ENCODE measurements around the gene RNU2-1. TPM values are rescaled to one million over a fixed set of nuclear protein-coding genes. Genes with fewer than 3 reads are reported as not detected.
A peak's percentile ranks its signal among the peaks of the same experiment; 100 is the strongest.

The RNU2-1 gene
- total RNA-seq, 1 donor from 2014 or later: 8,313 TPM

DNA sequence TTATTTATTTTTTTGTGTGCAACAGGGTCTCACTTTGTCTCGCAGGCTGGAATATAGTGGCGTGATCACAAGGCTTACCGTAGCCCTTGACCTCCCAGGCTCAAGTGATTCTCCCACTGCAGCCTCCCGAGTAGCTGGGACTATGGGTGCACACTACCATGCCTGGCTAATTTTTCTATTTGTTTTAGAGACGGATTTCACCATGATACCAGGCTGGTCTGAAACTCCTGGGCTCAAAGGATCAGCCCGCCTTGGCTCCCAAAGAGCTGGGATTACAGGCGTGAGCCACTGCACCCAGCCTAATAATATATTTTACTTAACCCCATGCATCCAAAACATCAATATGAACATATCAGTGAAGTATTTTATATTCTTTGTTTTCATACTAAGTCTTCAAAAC is 7.4 kb downstream of the RNU2-1 start:
- no peaks in the 10 kb centered on the region for H3K4me1 Mint-ChIP-seq
- H3K9me3 Mint-ChIP-seq: no peaks in the 10 kb centered on the region
- H3K27ac Mint-ChIP-seq (ENCODE audit: unreplicated experiment): no peak overlapping the region
- TF ChIP-seq, protein P1, sequence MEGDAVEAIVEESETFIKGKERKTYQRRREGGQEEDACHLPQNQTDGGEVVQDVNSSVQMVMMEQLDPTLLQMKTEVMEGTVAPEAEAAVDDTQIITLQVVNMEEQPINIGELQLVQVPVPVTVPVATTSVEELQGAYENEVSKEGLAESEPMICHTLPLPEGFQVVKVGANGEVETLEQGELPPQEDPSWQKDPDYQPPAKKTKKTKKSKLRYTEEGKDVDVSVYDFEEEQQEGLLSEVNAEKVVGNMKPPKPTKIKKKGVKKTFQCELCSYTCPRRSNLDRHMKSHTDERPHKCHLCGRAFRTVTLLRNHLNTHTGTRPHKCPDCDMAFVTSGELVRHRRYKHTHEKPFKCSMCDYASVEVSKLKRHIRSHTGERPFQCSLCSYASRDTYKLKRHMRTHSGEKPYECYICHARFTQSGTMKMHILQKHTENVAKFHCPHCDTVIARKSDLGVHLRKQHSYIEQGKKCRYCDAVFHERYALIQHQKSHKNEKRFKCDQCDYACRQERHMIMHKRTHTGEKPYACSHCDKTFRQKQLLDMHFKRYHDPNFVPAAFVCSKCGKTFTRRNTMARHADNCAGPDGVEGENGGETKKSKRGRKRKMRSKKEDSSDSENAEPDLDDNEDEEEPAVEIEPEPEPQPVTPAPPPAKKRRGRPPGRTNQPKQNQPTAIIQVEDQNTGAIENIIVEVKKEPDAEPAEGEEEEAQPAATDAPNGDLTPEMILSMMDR (conservative IDR thresholded peaks at IDR 0.05): no peak
- H3K36me3 Mint-ChIP-seq (ENCODE audit: low read depth): no peaks in the 10 kb centered on the region
- DNase-seq (ENCODE audit: low read depth, low spot score): no peak
- no peaks in the 10 kb centered on the region for H3K27me3 Mint-ChIP-seq (ENCODE audit: low read depth)
- no peak overlapping the region for H3K4me3 Mint-ChIP-seq

DNA sequence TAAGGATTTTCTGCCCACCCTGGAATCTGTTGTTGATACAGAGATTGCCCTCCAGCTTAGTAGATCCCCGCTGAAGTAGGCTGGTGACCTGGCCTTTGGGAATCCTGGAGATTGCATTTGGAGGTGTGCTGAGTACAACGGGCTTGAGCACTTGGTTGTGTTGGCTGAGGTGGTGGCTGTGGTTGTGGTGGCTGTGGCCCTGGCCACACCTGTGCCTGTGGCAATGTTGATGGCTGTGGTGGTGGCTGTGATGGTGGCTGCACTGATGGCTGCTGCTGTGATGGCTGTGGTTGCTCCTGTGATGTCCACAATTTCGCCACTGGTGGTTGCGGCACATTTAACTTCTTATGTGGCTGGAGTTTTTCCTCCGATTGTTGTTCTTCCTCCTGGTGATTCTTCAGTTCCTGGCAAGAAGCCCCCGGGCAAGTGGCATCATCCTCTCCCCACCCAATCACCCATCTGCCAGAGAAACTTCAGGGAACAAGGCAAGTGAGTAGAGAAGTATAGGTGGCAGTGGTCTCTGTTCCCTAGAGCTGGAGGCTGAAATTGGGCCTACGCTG is 9.6 kb downstream of the RNU2-1 start:
- H3K4me1 Mint-ChIP-seq: no peaks in the 10 kb centered on the region
- no peaks in the 10 kb centered on the region for H3K36me3 Mint-ChIP-seq (ENCODE audit: low read depth)
- no peak for DNase-seq (ENCODE audit: low read depth, low spot score)
- TF ChIP-seq, protein P1 (conservative IDR thresholded peaks at IDR 0.05): no peak
- H3K4me3 Mint-ChIP-seq: no peak overlapping the region
- no peak overlapping the region for H3K27ac Mint-ChIP-seq (ENCODE audit: unreplicated experiment)
- H3K9me3 Mint-ChIP-seq: no peaks in the 10 kb centered on the region
- no peaks in the 10 kb centered on the region for H3K27me3 Mint-ChIP-seq (ENCODE audit: low read depth)

DNA sequence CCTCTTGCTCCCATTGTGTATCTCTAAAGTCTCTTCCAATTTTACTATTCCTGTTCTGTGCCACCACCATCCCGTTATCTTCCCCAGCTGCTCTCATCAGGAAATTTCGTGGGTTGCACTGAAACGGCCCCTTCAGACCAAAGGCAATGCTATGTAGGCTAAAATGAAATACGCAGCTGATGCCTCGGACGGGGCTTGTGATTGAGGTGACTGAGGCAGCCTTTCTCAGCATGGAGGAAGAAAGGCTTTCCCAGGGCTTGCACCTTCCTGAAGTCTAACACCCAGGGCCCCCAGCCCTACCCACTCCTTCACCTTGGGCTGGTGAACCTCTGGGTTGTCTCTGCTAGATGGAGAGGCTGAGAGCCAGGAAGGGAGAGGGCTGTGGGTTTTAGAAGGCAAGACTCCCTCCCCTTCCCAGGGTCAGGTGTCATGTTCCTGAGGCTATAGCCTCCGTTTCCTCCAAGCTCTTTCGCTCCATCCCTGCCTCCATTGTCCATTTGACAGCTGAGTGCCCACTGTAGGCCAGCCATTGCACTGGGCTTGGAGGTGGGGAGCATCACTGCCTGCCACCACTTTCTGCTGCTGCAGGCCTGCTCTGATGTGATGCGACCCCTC is 13.2 kb downstream of the RNU2-1 start:
- Mint-ChIP-seq H3K27me3 (ENCODE audit: low read depth) (no peaks in the 10 kb centered on the region), H3K27ac (ENCODE audit: unreplicated experiment) (no peak overlapping the region), H3K4me1 (peaks cover 3% of the 10 kb centered on the region), H3K36me3 (ENCODE audit: low read depth) (no peaks in the 10 kb centered on the region), H3K9me3 (no peaks in the 10 kb centered on the region), H3K4me3 (no peak overlapping the region)
- TF ChIP-seq, protein P1 (conservative IDR thresholded peaks at IDR 0.05): no peak
- DNase-seq (ENCODE audit: low read depth, low spot score): no peak

DNA sequence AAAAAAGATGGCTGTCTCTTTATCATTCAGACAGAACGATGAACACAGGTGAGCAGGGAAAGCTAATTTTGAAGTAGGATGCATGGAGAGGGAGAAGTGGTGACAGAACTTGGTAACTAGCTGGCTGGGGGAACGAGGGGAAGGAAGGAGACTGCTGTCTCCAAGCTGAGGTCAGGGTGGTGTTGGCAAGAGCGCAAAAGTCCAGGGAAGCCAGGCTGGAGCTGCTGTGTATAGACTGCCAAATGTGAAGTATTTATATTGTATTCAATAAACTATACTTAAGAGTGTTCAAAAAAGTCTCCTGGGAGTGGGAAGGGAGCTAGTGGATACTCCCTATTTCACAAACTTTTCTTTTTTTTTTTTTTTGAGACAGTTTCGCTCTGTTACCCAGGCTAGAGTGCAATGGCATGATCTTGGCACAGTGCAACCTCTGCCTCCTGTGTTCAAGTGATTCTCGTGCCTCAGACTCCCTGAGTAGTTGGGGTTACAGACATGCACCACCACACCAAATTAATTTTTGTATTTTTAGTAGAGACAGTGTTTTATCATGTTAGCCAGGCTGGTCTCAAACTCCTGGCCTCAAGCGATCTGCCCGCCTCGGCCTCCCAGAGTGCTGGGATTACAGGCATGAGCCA is 13.9 kb downstream of the RNU2-1 start:
- TF ChIP-seq, protein P1 (conservative IDR thresholded peaks at IDR 0.05): no peak
- no peak for DNase-seq (ENCODE audit: low read depth, low spot score)
- H3K4me3 Mint-ChIP-seq: no peak overlapping the region
- no peaks in the 10 kb centered on the region for H3K27me3 Mint-ChIP-seq (ENCODE audit: low read depth)
- H3K36me3 Mint-ChIP-seq (ENCODE audit: low read depth): no peaks in the 10 kb centered on the region
- H3K4me1 Mint-ChIP-seq: peaks cover 8% of the 10 kb centered on the region
- no peak overlapping the region for H3K27ac Mint-ChIP-seq (ENCODE audit: unreplicated experiment)
- H3K9me3 Mint-ChIP-seq: no peaks in the 10 kb centered on the region

DNA sequence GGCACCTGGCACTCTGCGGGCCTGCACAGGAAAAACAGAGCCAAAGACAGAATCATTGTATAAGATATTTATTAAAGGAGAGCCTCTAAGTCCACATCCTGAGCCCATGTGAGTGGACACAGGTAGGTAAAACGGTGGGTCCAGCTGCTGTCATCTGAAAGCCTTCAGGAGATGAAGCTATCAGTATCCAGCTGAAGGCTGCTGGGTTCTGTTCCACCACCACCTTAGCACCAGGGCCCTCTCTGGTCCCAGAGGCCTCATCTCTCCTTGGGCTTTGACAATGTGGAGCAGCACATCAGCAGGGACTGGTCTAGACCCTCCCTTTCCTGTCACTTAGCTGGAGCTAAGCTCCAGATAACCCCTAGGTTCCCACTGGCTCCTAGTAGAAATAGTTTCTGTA is 14.8 kb downstream of the RNU2-1 start:
- Mint-ChIP-seq H3K36me3 (ENCODE audit: low read depth) (no peaks in the 10 kb centered on the region), H3K4me3 (no peak overlapping the region), H3K4me1 (peaks cover 8% of the 10 kb centered on the region), H3K9me3 (no peaks in the 10 kb centered on the region), H3K27me3 (ENCODE audit: low read depth) (no peaks in the 10 kb centered on the region), H3K27ac (ENCODE audit: unreplicated experiment) (peak overlapping the region; percentile 29)
- DNase-seq (ENCODE audit: low read depth, low spot score): no peak
- TF ChIP-seq, protein P1 (conservative IDR thresholded peaks at IDR 0.05): no peak

Measured in neural crest cell (in vitro differentiated cells).